WTC11 (cell line): ENCODE measurements around the gene MRTFA. TPM values are rescaled to one million over a fixed set of nuclear protein-coding genes. Genes with fewer than 3 reads are reported as not detected.

Experiments used
- ATAC-seq: fragments of 200-7000 bp; cut with Tn5 transposase; 2 replicates; pipeline ENCODE4 v1.10.0; 2021; ENCODE audit warnings: mild to moderate bottlenecking, moderate library complexity
- CTCF ChIA-PET: fragments of 300-600 bp; sonication (Branson Sonifier 250); formaldehyde crosslinking; loops from one replicate; lab custom pipeline; 2021; ENCODE audit warnings: antibody characterized with exemption; lab: Charles Lee
- POLR2A ChIA-PET: fragments of 350-600 bp; sonication (Branson Sonifier 250); formaldehyde crosslinking; loops from one replicate; lab custom pipeline; 2021; ENCODE audit warnings: antibody characterized with exemption; lab: Charles Lee
- DNase-seq: peaks from one replicate; pipeline ENCODE4 v3.0.0; 2021; ENCODE audit warnings: low spot score
- H3K27ac Mint-ChIP-seq: 2 replicates; pipeline ENCODE4 v1.8.0; 2021; ENCODE audit warnings: mixed read lengths
- H3K27me3 Mint-ChIP-seq: 2 replicates; pipeline ENCODE4 v1.8.0; 2021; ENCODE audit warnings: low read depth, mild to moderate bottlenecking, moderate library complexity, mixed read lengths
- H3K36me3 Mint-ChIP-seq: 2 replicates; pipeline ENCODE4 v1.8.0; 2021; ENCODE audit warnings: mixed read lengths
- H3K4me1 Mint-ChIP-seq: 2 replicates; pipeline ENCODE4 v1.8.0; 2022; ENCODE audit warnings: mixed read lengths
- H3K4me3 Mint-ChIP-seq: 2 replicates; pipeline ENCODE4 v1.8.0; 2021; ENCODE audit warnings: mild to moderate bottlenecking, moderate library complexity, mixed read lengths
- H3K9me3 Mint-ChIP-seq: 2 replicates; pipeline ENCODE4 v1.8.0; 2021; ENCODE audit warnings: mixed read lengths
- AFF4 ChIP-seq: sonication (generic); formaldehyde crosslinking; IDR thresholded peaks from 2 replicates; pipeline ENCODE4 v1.8.1; 2023; ENCODE audit warnings: mild to moderate bottlenecking, missing genetic modification reagents, borderline replicate concordance
- CREB1 ChIP-seq: sonication (generic); formaldehyde crosslinking; IDR thresholded peaks from 2 replicates; pipeline ENCODE4 v1.8.0; 2023; ENCODE audit warnings: mild to moderate bottlenecking, missing genetic modification reagents
- E2F4 ChIP-seq: sonication (generic); formaldehyde crosslinking; IDR thresholded peaks from 2 replicates; pipeline ENCODE4 v1.8.1; 2022; ENCODE audit warnings: low read depth, mild to moderate bottlenecking, moderate library complexity, missing genetic modification reagents, borderline replicate concordance
- ELF4 ChIP-seq: sonication (generic); formaldehyde crosslinking; IDR thresholded peaks from 2 replicates; pipeline ENCODE4 v1.8.1; 2022; ENCODE audit warnings: low read depth, mild to moderate bottlenecking, moderate library complexity, missing genetic modification reagents
- EMX1 ChIP-seq: fragments of 250-450 bp; sonication (Bioruptor Pico); IDR thresholded peaks from 2 replicates; pipeline ENCODE4 v1.8.0; 2021; ENCODE audit warnings: mild to moderate bottlenecking
- GABPB1 ChIP-seq: sonication (generic); formaldehyde crosslinking; IDR thresholded peaks from 2 replicates; pipeline ENCODE4 v1.8.1; 2023; ENCODE audit warnings: mild to moderate bottlenecking, missing genetic modification reagents
- NFATC4 ChIP-seq: fragments of 250-450 bp; sonication (Bioruptor Pico); IDR thresholded peaks from 2 replicates; pipeline ENCODE4 v1.9.0; 2021; ENCODE audit warnings: mild to moderate bottlenecking
- NFYB ChIP-seq: sonication (generic); formaldehyde crosslinking; conservative IDR thresholded peaks from 2 replicates; pipeline ENCODE4 v1.8.0; 2022; ENCODE audit warnings: low read depth, missing genetic modification reagents
- PRDM15 ChIP-seq: sonication (generic); formaldehyde crosslinking; IDR thresholded peaks from 2 replicates; pipeline ENCODE4 v1.8.0; 2022; ENCODE audit warnings: missing genetic modification reagents
- SP1 ChIP-seq: sonication (generic); formaldehyde crosslinking; conservative IDR thresholded peaks from 2 replicates; pipeline ENCODE4 v1.8.1; 2022; ENCODE audit warnings: missing genetic modification reagents
- ZNF219 ChIP-seq: sonication (generic); formaldehyde crosslinking; IDR thresholded peaks from 2 replicates; pipeline ENCODE4 v1.8.0; 2023; ENCODE audit warnings: missing genetic modification reagents, mild to moderate bottlenecking, borderline replicate concordance
- ZNF317 ChIP-seq: sonication (generic); formaldehyde crosslinking; IDR thresholded peaks from 2 replicates; pipeline ENCODE4 v1.8.1; 2023; ENCODE audit warnings: low read depth, mild to moderate bottlenecking, moderate library complexity, missing genetic modification reagents, borderline replicate concordance
- ZNF423 ChIP-seq: fragments of 250-450 bp; sonication (Bioruptor Pico); IDR thresholded peaks from 2 replicates; pipeline ENCODE4 v2.1.2; 2022; ENCODE audit warnings: mild to moderate bottlenecking, moderate library complexity
- ZNF425 ChIP-seq: fragments of 250-450 bp; sonication (Bioruptor Pico); conservative IDR thresholded peaks from 2 replicates; pipeline ENCODE4 v1.9.0; 2021; ENCODE audit warnings: mild to moderate bottlenecking
- total RNA-seq: library from RNA; stranded (reverse); gene quantifications from 3 replicates; pipeline ENCODE4 v1.2.3, GENCODE V29; 2021
- TF ChIP-seq, protein P1 (sequence below): sonication (generic); formaldehyde crosslinking; IDR thresholded peaks from 2 replicates; pipeline ENCODE4 v1.8.1; 2023; ENCODE audit warnings: mild to moderate bottlenecking, missing genetic modification reagents

MRTFA gene
- total RNA-seq, 1 experiment from 2014 or later = 48.4 TPM

DNA sequence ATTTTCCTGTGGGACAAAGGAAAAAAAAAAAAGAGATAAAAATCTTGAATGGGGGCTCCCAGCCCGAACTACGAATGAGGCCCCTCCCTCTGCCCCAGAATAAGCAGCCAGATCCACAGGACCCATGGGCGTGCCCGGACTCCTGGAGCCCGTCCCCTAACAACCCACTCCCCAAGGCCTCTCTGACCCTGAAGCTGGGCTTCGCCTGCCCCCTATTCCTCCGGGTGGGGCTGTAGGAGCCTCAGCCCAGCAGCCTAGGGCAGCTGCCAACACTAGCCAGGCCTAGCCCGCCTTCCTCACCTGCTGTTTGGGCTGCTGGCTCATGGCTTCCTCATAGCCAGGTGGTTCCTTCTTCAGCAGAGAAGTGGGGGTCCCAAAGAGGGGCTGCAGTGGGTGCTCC, 219.5 kb downstream of the MRTFA start:
- Mint-ChIP-seq H3K27ac (no peak overlapping the region), H3K4me1 (no peaks in the 10 kb centered on the region), H3K36me3 (peaks cover 17% of the 10 kb centered on the region), H3K27me3 (no peaks in the 10 kb centered on the region), H3K9me3 (no peaks in the 10 kb centered on the region), H3K4me3 (no peak overlapping the region)
- TF ChIP-seq AFF4 (CRISPR knock-in tag) = no peak
- no peak for TF ChIP-seq GABPB1 (CRISPR knock-in tag)
- no peak for TF ChIP-seq EMX1 (CRISPR knock-in tag)
- TF ChIP-seq ZNF317 = no peak
- TF ChIP-seq E2F4 (CRISPR knock-in tag) = no peak
- TF ChIP-seq, protein P1, sequence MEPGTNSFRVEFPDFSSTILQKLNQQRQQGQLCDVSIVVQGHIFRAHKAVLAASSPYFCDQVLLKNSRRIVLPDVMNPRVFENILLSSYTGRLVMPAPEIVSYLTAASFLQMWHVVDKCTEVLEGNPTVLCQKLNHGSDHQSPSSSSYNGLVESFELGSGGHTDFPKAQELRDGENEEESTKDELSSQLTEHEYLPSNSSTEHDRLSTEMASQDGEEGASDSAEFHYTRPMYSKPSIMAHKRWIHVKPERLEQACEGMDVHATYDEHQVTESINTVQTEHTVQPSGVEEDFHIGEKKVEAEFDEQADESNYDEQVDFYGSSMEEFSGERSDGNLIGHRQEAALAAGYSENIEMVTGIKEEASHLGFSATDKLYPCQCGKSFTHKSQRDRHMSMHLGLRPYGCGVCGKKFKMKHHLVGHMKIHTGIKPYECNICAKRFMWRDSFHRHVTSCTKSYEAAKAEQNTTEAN (CRISPR knock-in tag) = no peak
- no peak for TF ChIP-seq CREB1 (CRISPR knock-in tag)
- TF ChIP-seq ZNF219 = no peak
- TF ChIP-seq SP1 (CRISPR knock-in tag) = no peak
- DNase-seq (no peak), ATAC-seq (no peak)
- CTCF ChIA-PET = no interaction called here
- POLR2A ChIA-PET = no interaction called here

GRCh38 chr22:40416636-40417035, 219.9 kb downstream of the MRTFA start:
- POLR2A ChIA-PET = no interaction called here
- no peaks in the 10 kb centered on the region for H3K9me3 Mint-ChIP-seq
- TF ChIP-seq NFYB (CRISPR knock-in tag) (no peak), ELF4 (CRISPR knock-in tag) (no peak), ZNF423 (no peak), NFATC4 (CRISPR knock-in tag) (no peak), ZNF425 (no peak), CREB1 (CRISPR knock-in tag) (no peak), PRDM15 (CRISPR knock-in tag) (no peak)
- TF ChIP-seq, all 79 proteins: peak for 0
- Mint-ChIP-seq H3K4me1 (no peaks in the 10 kb centered on the region), H3K27ac (peak overlapping the region; percentile 43; the same call in 1 of the 2 replicates), H3K36me3 (peaks cover 17% of the 10 kb centered on the region), H3K27me3 (no peaks in the 10 kb centered on the region), H3K4me3 (no peak overlapping the region)
- ATAC-seq = no peak
- CTCF ChIA-PET = no interaction called here
- DNase-seq = no peak
